H1 (cell line): ENCODE data around the gene ACO1. TPM values are rescaled to one million over a fixed set of nuclear protein-coding genes. Genes with fewer than 3 reads are reported as not detected.

Source experiments
- ASH2L ChIP-seq: fragments of 200-600, 300-600 bp; sonication (generic); IDR thresholded peaks from one replicate; pipeline ENCODE4 v1.7.1; 2017; ENCODE audit warnings: low read length
- BACH1 ChIP-seq: IDR thresholded peaks from 2 replicates; pipeline ENCODE4 v1.6.1; 2012; ENCODE audit warnings: low read length, improper control_type of control experiment
- CEBPB ChIP-seq: IDR thresholded peaks from 2 replicates; pipeline ENCODE4 v1.6.1; 2012; ENCODE audit warnings: low read depth, low read length
- CHD2 ChIP-seq: IDR thresholded peaks from 2 replicates; pipeline ENCODE4 v1.6.1; 2012; ENCODE audit warnings: low read length, improper control_type of control experiment
- CHD7 ChIP-seq: fragments of 300-600 bp; sonication (generic); IDR thresholded peaks from 2 replicates; pipeline ENCODE4 v1.7.1; 2012; ENCODE audit warnings: low read length, moderate library complexity, mild to moderate bottlenecking, inconsistent platforms; ENCODE audit not compliant: insufficient replicate concordance
- CTBP2 ChIP-seq: IDR thresholded peaks from 2 replicates; pipeline ENCODE4 v1.7.0; 2011; ENCODE audit warnings: borderline replicate concordance, mild to moderate bottlenecking, moderate library complexity, mixed read lengths, low read length; ENCODE audit not compliant: insufficient read depth, insufficient read length
- EZH2 ChIP-seq: fragments of 200-600 bp; sonication (generic); IDR thresholded peaks from 2 replicates; pipeline ENCODE4 v1.7.1; 2012; ENCODE audit warnings: low read depth, mild to moderate bottlenecking, moderate library complexity, low read length, inconsistent platforms; ENCODE audit not compliant: severe bottlenecking
- KDM5A ChIP-seq: fragments of 200-600 bp; IDR thresholded peaks from 2 replicates; pipeline ENCODE4 v1.7.1; 2012; ENCODE audit warnings: mild to moderate bottlenecking, low read length, inconsistent platforms, mixed read lengths
- RAD21 ChIP-seq, 2 experiments: IDR thresholded peaks in 1 of 2; conservative IDR thresholded peaks in 1 of 2; 2 replicates each; pipeline ENCODE4 v1.6.1; 2011; ENCODE audit warnings: low read depth in 2 of 2, low read length in 2 of 2, improper control_type of control experiment in 1 of 2, inconsistent platforms in 1 of 2, mild to moderate bottlenecking in 1 of 2, moderate library complexity in 1 of 2
- TCF12 ChIP-seq: IDR thresholded peaks from 2 replicates; pipeline ENCODE4 v1.6.1; 2011; ENCODE audit warnings: low read depth, mild to moderate bottlenecking, low read length
- polyA plus RNA-seq, 7 experiments: library from polyadenylated mRNA; depleted of rRNA in 3 of 7; stranded (reverse) in 5 of 7; unstranded in 2 of 7; fragments of >200 nt in 5 of 7; fragments of 200-250 nt in 2 of 7; gene quantifications; 1 replicate in 5 of 7; 2 replicates in 1 of 7; 4 replicates in 1 of 7; pipeline versions ENCODE4 v1.2.1 to v1.2.3, GENCODE V29; 2011 to 2013; ENCODE audit warnings: missing spikeins in 2 of 7, mixed read lengths in 2 of 7
- total RNA-seq: library from RNA; stranded (reverse); fragmentation: NEBNext Ultra II Directional; extraction: Animal tissue kit (Norgen Biotek cat#: 25700); gene quantifications from 2 replicates; pipeline ENCODE4 v1.2.1, GENCODE V29; 2021

ACO1 gene
- total and polyA plus RNA-seq, 2 of the 8 experiments (the other 6 are each of a cell fraction or from before 2014, with no cell fraction given): 39.3 to 49.8 TPM

- TF ChIP-seq CHD7 (no peak), TCF12 (no peak), ASH2L (no peak), CHD2 (no peak), BACH1 (no peak), CEBPB (no peak), KDM5A (no peak), CTBP2 (no peak), EZH2 (no peak), RAD21 (IDR thresholded peaks at IDR 0.05 in 1 of 2, conservative IDR thresholded peaks at IDR 0.05 in 1 of 2; ENCODE audit: low read depth in 2 of 2, low read length in 2 of 2) (no peak)
Observed at GRCh38 chr9:32339424-32339823, 45.0 kb upstream of the ACO1 start (continued).
